ENCODE results near the gene RPL7A. TPM values are rescaled to one million over a fixed set of nuclear protein-coding genes. Genes with fewer than 3 reads are reported as not detected.

Gene RPL7A
- total and polyA plus RNA-seq, 2 of the 13 experiments (the other 11 are each of a cell fraction or from before 2014, with no cell fraction given) = 2,401 to 2,938 TPM

- no peak for TF ChIP-seq DMTF1 (CRISPR knock-in tag; IDR thresholded peaks at IDR 0.05)
- no peak for TF ChIP-seq ZNF737 (CRISPR knock-in tag; IDR thresholded peaks at IDR 0.05; ENCODE audit: borderline replicate concordance)
- no peak for TF ChIP-seq PCBP2 (optimal IDR thresholded peaks at IDR 0.05; ENCODE audit: low read depth, low read length, poor library complexity, severe bottlenecking)
- TF ChIP-seq FOSL2 (CRISPR knock-in tag; IDR thresholded peaks at IDR 0.05) = no peak
- TF ChIP-seq HOXA5 (CRISPR knock-in tag; IDR thresholded peaks at IDR 0.05) = peak; percentile 61; the same call in 1 of the 2 replicates
- no peak; the same call in 1 of the 2 replicates for TF ChIP-seq ARID5B (CRISPR knock-in tag; IDR thresholded peaks at IDR 0.05)
- no peak for TF ChIP-seq ZNF329 (CRISPR knock-in tag; IDR thresholded peaks at IDR 0.05; ENCODE audit: low read depth)
- TF ChIP-seq TRIM24 (CRISPR knock-in tag; IDR thresholded peaks at IDR 0.05) = no peak
- no peak for TF ChIP-seq ZNF446 (CRISPR knock-in tag; IDR thresholded peaks at IDR 0.05)
- TF ChIP-seq HNF4G (IDR thresholded peaks at IDR 0.05; ENCODE audit: borderline replicate concordance, low read depth, low read length) = peak; percentile 86
- no peak for TF ChIP-seq HNF4G (CRISPR knock-in tag; IDR thresholded peaks at IDR 0.05; ENCODE audit: borderline replicate concordance, low read depth)
- peak; percentile 42; the same call in 1 of the 2 replicates for TF ChIP-seq ZNF274 (CRISPR knock-in tag; IDR thresholded peaks at IDR 0.05)
- no peak for TF ChIP-seq ZUFSP (CRISPR knock-in tag; IDR thresholded peaks at IDR 0.05; ENCODE audit: borderline replicate concordance)
- no peak for TF ChIP-seq HBP1 (CRISPR knock-in tag; IDR thresholded peaks at IDR 0.05; ENCODE audit: low read depth)
- TF ChIP-seq ZNF367 (CRISPR knock-in tag; IDR thresholded peaks at IDR 0.05; ENCODE audit: borderline replicate concordance) = no peak
- no peak for TF ChIP-seq RNF2 (conservative IDR thresholded peaks at IDR 0.05; ENCODE audit: low read depth)
- no peak for TF ChIP-seq KDM5B (CRISPR knock-in tag; IDR thresholded peaks at IDR 0.05; ENCODE audit: borderline replicate concordance)
- no peak for TF ChIP-seq PAF1 (CRISPR knock-in tag; IDR thresholded peaks at IDR 0.05)
- TF ChIP-seq SIN3B (IDR thresholded peaks at IDR 0.05; ENCODE audit: low read length) = no peak
- no peak for TF ChIP-seq HCFC1 (IDR thresholded peaks at IDR 0.05; ENCODE audit: low read depth, low read length)
- TF ChIP-seq RFXAP (CRISPR knock-in tag; IDR thresholded peaks at IDR 0.05; ENCODE audit: borderline replicate concordance) = no peak
- TF ChIP-seq ZNF777 (CRISPR knock-in tag; IDR thresholded peaks at IDR 0.05) = no peak
Observed at GRCh38 chr9:133375116-133375723, 27.2 kb downstream of the RPL7A start (continued).

All from HepG2 (cell line).